Colon (tissue), 2 donors: ENCODE measurements around the gene KIAA0930.

Experiments
- FAIRE-seq: peaks from 2 replicates; lab custom pipeline; 2012; peaks lifted over from hg19 to GRCh38; lab: Jason Lieb, UNC
- donor health status: control.
- donor health status: control.

Gene KIAA0930

GRCh38 chr22:45216133-45217003 is 24.3 kb downstream of the KIAA0930 start:
- no peak for FAIRE-seq

- no peak for FAIRE-seq
These were observed 27.5 kb downstream of the KIAA0930 start for GRCh38 chr22:45212992-45213751.

GRCh38 chr22:45212306-45212709 is 28.4 kb downstream of the KIAA0930 start:
- no peak for FAIRE-seq

GRCh38 chr22:45211848-45212247 is 28.8 kb downstream of the KIAA0930 start:
- no peak for FAIRE-seq

GRCh38 chr22:45211435-45211834 is 29.3 kb downstream of the KIAA0930 start:
- no peak for FAIRE-seq

GRCh38 chr22:45210991-45211390 is 29.7 kb downstream of the KIAA0930 start:
- FAIRE-seq: no peak

- no peak for FAIRE-seq
These were observed 30.1 kb downstream of the KIAA0930 start for GRCh38 chr22:45210577-45210976.

GRCh38 chr22:45210174-45210573 is 30.5 kb downstream of the KIAA0930 start:
- no peak for FAIRE-seq

GRCh38 chr22:45208993-45209838 is 31.5 kb downstream of the KIAA0930 start:
- FAIRE-seq: no peak

GRCh38 chr22:45208696-45208992 is 32.0 kb downstream of the KIAA0930 start:
- no peak for FAIRE-seq

- no peak for FAIRE-seq
These were observed 32.6 kb downstream of the KIAA0930 start for GRCh38 chr22:45207981-45208664.

- no peak for FAIRE-seq
These were observed 33.2 kb downstream of the KIAA0930 start for GRCh38 chr22:45207533-45207932.

GRCh38 chr22:45206233-45206632 is 34.5 kb downstream of the KIAA0930 start:
- no peak for FAIRE-seq

GRCh38 chr22:45205276-45205925 is 35.3 kb downstream of the KIAA0930 start:
- no peak for FAIRE-seq

- FAIRE-seq: no peak
These were observed 35.9 kb downstream of the KIAA0930 start for GRCh38 chr22:45204819-45205218.

- FAIRE-seq: no peak
These were observed 36.5 kb downstream of the KIAA0930 start for GRCh38 chr22:45204241-45204640.

- FAIRE-seq: no peak
These were observed 37.3 kb downstream of the KIAA0930 start for GRCh38 chr22:45203150-45203951.

- no peak for FAIRE-seq
These were observed 38.2 kb downstream of the KIAA0930 start for GRCh38 chr22:45202333-45203149.

- FAIRE-seq: no peak
These were observed 38.9 kb downstream of the KIAA0930 start for GRCh38 chr22:45201678-45202332.
